Omental fat pad (tissue), 4 donors: ENCODE results near the gene UMOD. TPM values are rescaled to one million over a fixed set of nuclear protein-coding genes. Genes with fewer than 3 reads are reported as not detected.

Source experiments
- ATAC-seq: fragments of 150-250 bp; one replicate; pipeline ENCODE4 v1.9.1; 2016; ENCODE audit warnings: mild to moderate bottlenecking, moderate library complexity; ENCODE audit not compliant: low FRiP score
- DNase-seq: peaks from one replicate; pipeline ENCODE4 v3.0.0-alpha.2; 2019; ENCODE audit warnings: low spot score
- total RNA-seq, 4 donors: library from RNA; depleted of rRNA; stranded (reverse); fragments of >200 nt; gene quantifications; one replicate each; pipeline ENCODE4 v1.1.0, GENCODE V29; 2016
- TF ChIP-seq, protein P1 (sequence below), 3 donors: fragments of 450-650 bp; IDR thresholded peaks; one replicate each; pipeline ENCODE4 v1.5.1; 2016 to 2017; ENCODE audit warnings: antibody characterized with exemption in 3 of 3, mild to moderate bottlenecking in 3 of 3, moderate library complexity in 2 of 3

The UMOD gene
- not detected for total RNA-seq

- ATAC-seq: no peak
- DNase-seq: no peak
- TF ChIP-seq, protein P1, sequence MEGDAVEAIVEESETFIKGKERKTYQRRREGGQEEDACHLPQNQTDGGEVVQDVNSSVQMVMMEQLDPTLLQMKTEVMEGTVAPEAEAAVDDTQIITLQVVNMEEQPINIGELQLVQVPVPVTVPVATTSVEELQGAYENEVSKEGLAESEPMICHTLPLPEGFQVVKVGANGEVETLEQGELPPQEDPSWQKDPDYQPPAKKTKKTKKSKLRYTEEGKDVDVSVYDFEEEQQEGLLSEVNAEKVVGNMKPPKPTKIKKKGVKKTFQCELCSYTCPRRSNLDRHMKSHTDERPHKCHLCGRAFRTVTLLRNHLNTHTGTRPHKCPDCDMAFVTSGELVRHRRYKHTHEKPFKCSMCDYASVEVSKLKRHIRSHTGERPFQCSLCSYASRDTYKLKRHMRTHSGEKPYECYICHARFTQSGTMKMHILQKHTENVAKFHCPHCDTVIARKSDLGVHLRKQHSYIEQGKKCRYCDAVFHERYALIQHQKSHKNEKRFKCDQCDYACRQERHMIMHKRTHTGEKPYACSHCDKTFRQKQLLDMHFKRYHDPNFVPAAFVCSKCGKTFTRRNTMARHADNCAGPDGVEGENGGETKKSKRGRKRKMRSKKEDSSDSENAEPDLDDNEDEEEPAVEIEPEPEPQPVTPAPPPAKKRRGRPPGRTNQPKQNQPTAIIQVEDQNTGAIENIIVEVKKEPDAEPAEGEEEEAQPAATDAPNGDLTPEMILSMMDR (IDR thresholded peaks at IDR 0.05): no peak
These were observed at the start of gene UMOD for GRCh38 chr16:20352615-20353014. UMOD (minus strand) TSS chr16:20352715; CDS start chr16:20350737, 1,978 bp downstream.

- DNase-seq (no peak), ATAC-seq (no peak)
- TF ChIP-seq, protein P1 (IDR thresholded peaks at IDR 0.05): no peak
These were observed 49.0 kb upstream of the UMOD start for GRCh38 chr16:20401475-20402016.

GRCh38 chr16:20401066-20401465 lies 48.6 kb upstream of the UMOD start:
- ATAC-seq (no peak), DNase-seq (no peak)
- TF ChIP-seq, protein P1 (IDR thresholded peaks at IDR 0.05): no peak

- DNase-seq (no peak), ATAC-seq (no peak)
- TF ChIP-seq, protein P1 (IDR thresholded peaks at IDR 0.05): no peak
These were observed 46.7 kb upstream of the UMOD start for GRCh38 chr16:20399185-20399584.

DNA sequence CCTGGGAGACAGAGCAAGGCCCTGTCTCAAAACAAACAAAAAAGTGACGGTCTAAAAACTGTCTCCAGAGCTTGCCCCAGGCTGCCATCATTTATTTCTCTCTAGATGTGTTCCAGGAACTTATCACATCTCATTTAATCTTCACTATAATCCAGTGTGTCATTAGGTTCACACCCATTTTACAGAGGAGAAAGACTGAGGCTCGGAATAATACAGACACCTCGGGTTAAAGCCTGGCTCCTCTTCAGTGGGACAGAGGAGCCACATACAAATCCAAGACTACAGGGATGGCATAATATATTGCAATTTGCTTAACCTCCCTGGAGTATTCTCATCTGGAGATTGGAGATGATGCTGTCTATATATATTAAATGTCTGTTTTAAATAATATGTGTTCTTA lies 46.1 kb upstream of the UMOD start:
- DNase-seq: no peak
- ATAC-seq: no peak
- TF ChIP-seq, protein P1 (IDR thresholded peaks at IDR 0.05): no peak

GRCh38 chr16:20397468-20398074 lies 45.1 kb upstream of the UMOD start:
- TF ChIP-seq, protein P1 (IDR thresholded peaks at IDR 0.05): no peak
- DNase-seq (no peak), ATAC-seq (no peak)

DNA sequence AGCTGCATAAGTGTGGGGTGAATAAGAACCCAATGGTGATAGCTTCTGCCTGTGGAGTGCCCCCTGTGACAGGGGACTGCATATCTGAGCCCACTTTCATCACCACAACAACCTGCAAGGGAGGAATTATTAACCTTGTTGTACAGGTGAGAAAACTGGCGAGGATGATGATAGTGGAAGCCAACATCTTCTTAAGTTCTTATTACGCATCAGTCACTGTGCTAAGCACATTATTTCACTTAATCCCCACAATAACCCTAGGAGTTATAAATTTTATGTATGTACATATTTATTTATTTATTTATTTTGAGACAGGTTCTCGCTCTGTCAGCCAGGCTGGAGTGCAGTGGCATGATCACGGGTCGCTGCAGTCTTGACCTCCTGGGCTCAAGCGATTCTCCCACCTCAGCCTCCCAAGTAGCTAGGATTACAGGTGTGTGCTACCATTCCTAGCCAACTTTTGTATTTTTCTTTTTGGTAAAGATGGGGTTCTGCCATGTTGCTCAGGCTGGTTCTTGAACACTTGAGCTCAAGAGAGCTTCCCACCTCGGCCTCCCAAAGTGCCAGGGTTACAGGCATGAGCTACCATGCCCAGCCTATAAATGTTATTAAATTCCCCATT lies 44.4 kb upstream of the UMOD start:
- ATAC-seq (no peak), DNase-seq (no peak)
- TF ChIP-seq, protein P1 (IDR thresholded peaks at IDR 0.05): no peak
